Stimulated activated CD8-positive, alpha-beta memory T cell treated with anti-CD3 and anti-CD28 coated beads, Interleukin-12 subunit alpha, Interleukin-12 subunit beta, amount 100 ng/mL, for 1 hour (primary cell): ENCODE data around the gene PPIP5K1.

Experiments
- DNase-seq: peaks from one replicate; pipeline ENCODE4 v3.0.0-alpha.2; 2020; ENCODE audit warnings: low read depth

Gene PPIP5K1

GRCh38 chr15:43517354-43518196, 72.4 kb downstream of the PPIP5K1 start, which contains the start of gene MAP1A:
MAP1A (plus strand) TSS chr15:43517608; CDS start chr15:43521474, 3,866 bp downstream.
- no peak for DNase-seq

- DNase-seq = no peak
These were observed 73.1 kb downstream of the PPIP5K1 start for GRCh38 chr15:43516801-43517353.

GRCh38 chr15:43516185-43516584, 73.8 kb downstream of the PPIP5K1 start:
- no peak for DNase-seq

- DNase-seq = no peak
These were observed 74.3 kb downstream of the PPIP5K1 start for GRCh38 chr15:43515741-43516140.

- DNase-seq = no peak
These were observed 75.6 kb downstream of the PPIP5K1 start for GRCh38 chr15:43514241-43515057.

- DNase-seq = no peak
These were observed 76.5 kb downstream of the PPIP5K1 start for GRCh38 chr15:43513550-43513949.

- DNase-seq = no peak
These were observed 78.8 kb downstream of the PPIP5K1 start for GRCh38 chr15:43511012-43511885.

- DNase-seq = peak; percentile 93
These were observed 79.6 kb downstream of the PPIP5K1 start for GRCh38 chr15:43510200-43511011.

- DNase-seq = no peak
These were observed 80.3 kb downstream of the PPIP5K1 start for GRCh38 chr15:43509660-43510199.

GRCh38 chr15:43508991-43509659, 80.9 kb downstream of the PPIP5K1 start:
- DNase-seq = no peak

GRCh38 chr15:43508421-43508820, 81.6 kb downstream of the PPIP5K1 start:
- DNase-seq = no peak

GRCh38 chr15:43505738-43506137, 84.3 kb downstream of the PPIP5K1 start:
- no peak for DNase-seq

- no peak for DNase-seq
These were observed 90.4 kb downstream of the PPIP5K1 start for GRCh38 chr15:43499635-43500034.

- no peak for DNase-seq
These were observed 91.0 kb downstream of the PPIP5K1 start for GRCh38 chr15:43498990-43499389.

GRCh38 chr15:43493703-43494472, 96.1 kb downstream of the PPIP5K1 start:
- DNase-seq = no peak

GRCh38 chr15:43492673-43493601, 97.1 kb downstream of the PPIP5K1 start, which contains the start of gene TP53BP1:
TP53BP1 (minus strand) TSS chr15:43493156; CDS start chr15:43493043, 113 bp downstream.
- peak; percentile 94 for DNase-seq

- DNase-seq = no peak
These were observed 97.7 kb downstream of the PPIP5K1 start for GRCh38 chr15:43492266-43492665.

GRCh38 chr15:43489191-43489590, 100.8 kb downstream of the PPIP5K1 start:
- no peak for DNase-seq
